NCI-H2081 (cell line): Measurements from ENCODE around the gene SOWAHB.

Source experiments
- DNase-seq, 2 experiments: peaks; one replicate each; lab custom pipeline; 2025; lab: John Stamatoyannopoulos, UW

The SOWAHB gene

GRCh38 chr4:76856243-76857073, 41.5 kb downstream of the SOWAHB start:
- no peak for DNase-seq

GRCh38 chr4:76854858-76855257, 43.1 kb downstream of the SOWAHB start:
- DNase-seq = no peak

DNA sequence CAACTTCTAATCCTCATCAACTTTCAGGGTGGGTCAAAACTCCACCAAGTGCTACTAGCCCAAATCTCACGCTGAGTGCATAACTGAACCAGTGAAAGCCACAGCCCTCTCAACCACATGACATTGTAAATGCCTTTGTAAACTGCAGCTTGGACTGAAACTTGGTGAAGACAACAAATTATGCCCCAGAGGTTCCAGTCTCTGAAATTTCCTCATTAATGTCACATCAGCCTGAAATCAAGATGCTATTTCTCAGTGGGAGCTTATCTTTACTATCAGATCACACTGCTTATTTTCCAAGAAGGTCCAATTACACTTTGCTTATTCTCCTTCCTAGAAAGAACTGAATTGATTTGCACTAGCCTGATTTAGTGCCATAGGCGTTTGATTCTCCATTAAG, 46.6 kb downstream of the SOWAHB start:
- no peak for DNase-seq

DNA sequence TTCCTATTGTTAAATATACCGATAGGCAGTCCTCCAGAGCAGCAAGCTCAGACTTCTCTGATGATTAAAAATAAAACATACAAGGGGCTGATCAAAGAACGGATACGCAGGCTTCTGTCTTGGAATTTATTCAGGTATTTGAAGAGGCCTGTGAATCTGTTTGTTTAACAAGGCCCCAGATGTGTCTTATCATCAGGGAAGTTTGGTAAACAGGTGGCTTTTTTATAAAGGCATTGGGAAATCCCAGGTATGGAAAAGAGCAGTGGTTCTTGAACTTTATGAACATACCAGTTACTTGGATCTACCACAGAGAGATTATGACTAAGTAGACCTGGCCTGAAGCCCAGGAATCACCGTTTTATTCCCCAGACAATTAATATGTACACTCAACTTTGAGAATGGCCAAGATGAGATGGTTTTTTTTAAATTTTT, 47.9 kb downstream of the SOWAHB start:
- no peak for DNase-seq
